Fibroblast of lung (primary cell): Measurements from ENCODE around the gene BEST4.

Source experiments
- EZH2 ChIP-seq: IDR thresholded peaks from 2 replicates; pipeline ENCODE4 v1.5.1; 2012; ENCODE audit warnings: low read length, control low read depth, mild to moderate bottlenecking; ENCODE audit errors: missing control alignments
- TF ChIP-seq, protein P1 (sequence below), 2 donors: IDR thresholded peaks in 1 of 2; conservative IDR thresholded peaks in 1 of 2; 1 replicate in 1 of 2; 2 replicates in 1 of 2; pipeline ENCODE4 v1.5.1; 2011 to 2012; ENCODE audit warnings: low read length in 2 of 2, control low read depth in 1 of 2, inconsistent platforms in 1 of 2, low read depth in 1 of 2, mild to moderate bottlenecking in 1 of 2

GRCh38 chr1:44740179-44740617, 47.8 kb downstream of the BEST4 start:
- TF ChIP-seq, protein P1, sequence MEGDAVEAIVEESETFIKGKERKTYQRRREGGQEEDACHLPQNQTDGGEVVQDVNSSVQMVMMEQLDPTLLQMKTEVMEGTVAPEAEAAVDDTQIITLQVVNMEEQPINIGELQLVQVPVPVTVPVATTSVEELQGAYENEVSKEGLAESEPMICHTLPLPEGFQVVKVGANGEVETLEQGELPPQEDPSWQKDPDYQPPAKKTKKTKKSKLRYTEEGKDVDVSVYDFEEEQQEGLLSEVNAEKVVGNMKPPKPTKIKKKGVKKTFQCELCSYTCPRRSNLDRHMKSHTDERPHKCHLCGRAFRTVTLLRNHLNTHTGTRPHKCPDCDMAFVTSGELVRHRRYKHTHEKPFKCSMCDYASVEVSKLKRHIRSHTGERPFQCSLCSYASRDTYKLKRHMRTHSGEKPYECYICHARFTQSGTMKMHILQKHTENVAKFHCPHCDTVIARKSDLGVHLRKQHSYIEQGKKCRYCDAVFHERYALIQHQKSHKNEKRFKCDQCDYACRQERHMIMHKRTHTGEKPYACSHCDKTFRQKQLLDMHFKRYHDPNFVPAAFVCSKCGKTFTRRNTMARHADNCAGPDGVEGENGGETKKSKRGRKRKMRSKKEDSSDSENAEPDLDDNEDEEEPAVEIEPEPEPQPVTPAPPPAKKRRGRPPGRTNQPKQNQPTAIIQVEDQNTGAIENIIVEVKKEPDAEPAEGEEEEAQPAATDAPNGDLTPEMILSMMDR (conservative IDR thresholded peaks at IDR 0.05 in 1 of 2, IDR thresholded peaks at IDR 0.05 in 1 of 2; ENCODE audit: low read depth in 1 of 2, low read length in 2 of 2), result no peak
- no peak for TF ChIP-seq EZH2
